ENCODE results near the gene EBNA1BP2. TPM values are rescaled to one million over a fixed set of nuclear protein-coding genes. Genes with fewer than 3 reads are reported as not detected.

The EBNA1BP2 gene
- total and polyA plus RNA-seq, 2 of the 13 experiments (the other 11 are each of a cell fraction or from before 2014, with no cell fraction given), result 27.1 to 102 TPM

DNA sequence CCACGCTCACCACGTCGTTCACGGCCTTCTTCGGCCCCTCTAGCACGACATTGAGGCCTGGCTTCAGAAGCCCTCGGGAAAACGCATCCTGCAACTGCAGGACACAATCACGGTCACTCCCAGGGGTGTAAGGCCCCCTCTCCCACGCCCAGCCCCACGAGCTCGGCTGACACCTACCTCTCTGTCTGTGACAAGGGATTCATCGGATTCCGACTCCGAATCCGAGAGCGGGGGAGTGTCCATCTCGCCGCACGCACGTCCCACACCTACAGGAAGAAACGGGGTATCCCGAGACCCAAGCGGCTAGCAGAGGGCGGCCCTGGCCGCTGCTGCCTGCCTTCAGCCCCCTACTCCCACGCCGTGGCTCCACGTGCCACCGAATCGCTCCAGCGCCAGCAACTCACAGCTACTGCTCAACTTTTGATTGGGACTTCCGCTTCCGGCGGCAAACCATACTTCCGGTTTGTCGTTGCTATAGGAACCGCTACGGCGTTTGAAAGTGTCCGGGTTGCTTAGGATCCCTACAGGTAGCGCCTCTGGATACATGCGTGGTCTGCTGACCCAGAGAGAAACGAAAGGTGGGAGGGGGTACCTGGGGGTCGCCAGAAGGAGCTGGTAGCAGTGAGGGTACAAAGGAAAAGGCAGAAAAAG is at the start of gene EBNA1BP2, which contains the start of gene CFAP57 (continued):
- TF ChIP-seq SNAI1 (CRISPR knock-in tag; IDR thresholded peaks at IDR 0.05; ENCODE audit: borderline replicate concordance) (no peak), ZNF143 (CRISPR knock-in tag; IDR thresholded peaks at IDR 0.05) (peak; percentile 47; the same call in 1 of the 2 replicates), DR1 (CRISPR knock-in tag; IDR thresholded peaks at IDR 0.05) (peak; percentile 35; the same call in 1 of the 2 replicates), SMAD3 (CRISPR knock-in tag; IDR thresholded peaks at IDR 0.05) (peak; percentile 50; the same call in 1 of the 2 replicates), ZFP37 (CRISPR knock-in tag; IDR thresholded peaks at IDR 0.05; ENCODE audit: borderline replicate concordance) (no peak; the same call in 1 of the 2 replicates), ASH2L (IDR thresholded peaks at IDR 0.05; ENCODE audit: insufficient read length, low read depth, low read length) (peak; percentile 86), IKZF4 (CRISPR knock-in tag; IDR thresholded peaks at IDR 0.05; ENCODE audit: borderline replicate concordance, low read depth, not compliant biosample characterization) (no peak), WIZ (CRISPR knock-in tag; IDR thresholded peaks at IDR 0.05) (peak; percentile 21; the same call in 1 of the 2 replicates), HOXA5 (CRISPR knock-in tag; IDR thresholded peaks at IDR 0.05) (peak; percentile 67; the same call in 1 of the 2 replicates), ZNF24 (IDR thresholded peaks at IDR 0.05) (no peak), GABPB1 (CRISPR knock-in tag; IDR thresholded peaks at IDR 0.05) (peak; percentile 97), PHF5A (CRISPR knock-in tag; IDR thresholded peaks at IDR 0.05; ENCODE audit: low read depth, unreplicated experiment) (no peak), PHF20 (CRISPR knock-in tag; IDR thresholded peaks at IDR 0.05) (peak; percentile 84)
- TF ChIP-seq, protein P1, sequence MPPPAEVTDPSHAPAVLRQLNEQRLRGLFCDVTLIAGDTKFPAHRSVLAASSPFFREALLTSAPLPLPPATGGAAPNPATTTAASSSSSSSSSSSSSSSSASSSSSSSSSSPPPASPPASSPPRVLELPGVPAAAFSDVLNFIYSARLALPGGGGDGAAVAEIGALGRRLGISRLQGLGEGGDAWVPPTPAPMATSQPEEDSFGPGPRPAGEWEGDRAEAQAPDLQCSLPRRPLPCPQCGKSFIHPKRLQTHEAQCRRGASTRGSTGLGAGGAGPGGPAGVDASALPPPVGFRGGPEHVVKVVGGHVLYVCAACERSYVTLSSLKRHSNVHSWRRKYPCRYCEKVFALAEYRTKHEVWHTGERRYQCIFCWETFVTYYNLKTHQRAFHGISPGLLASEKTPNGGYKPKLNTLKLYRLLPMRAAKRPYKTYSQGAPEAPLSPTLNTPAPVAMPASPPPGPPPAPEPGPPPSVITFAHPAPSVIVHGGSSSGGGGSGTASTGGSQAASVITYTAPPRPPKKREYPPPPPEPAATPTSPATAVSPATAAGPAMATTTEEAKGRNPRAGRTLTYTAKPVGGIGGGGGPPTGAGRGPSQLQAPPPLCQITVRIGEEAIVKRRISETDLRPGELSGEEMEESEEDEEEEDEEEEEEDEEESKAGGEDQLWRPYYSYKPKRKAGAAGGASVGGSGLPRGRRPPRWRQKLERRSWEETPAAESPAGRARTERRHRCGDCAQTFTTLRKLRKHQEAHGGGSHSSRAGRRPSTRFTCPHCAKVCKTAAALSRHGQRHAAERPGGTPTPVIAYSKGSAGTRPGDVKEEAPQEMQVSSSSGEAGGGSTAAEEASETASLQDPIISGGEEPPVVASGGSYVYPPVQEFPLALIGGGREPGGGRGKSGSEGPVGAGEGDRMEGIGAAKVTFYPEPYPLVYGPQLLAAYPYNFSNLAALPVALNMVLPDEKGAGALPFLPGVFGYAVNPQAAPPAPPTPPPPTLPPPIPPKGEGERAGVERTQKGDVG (CRISPR knock-in tag; IDR thresholded peaks at IDR 0.05; ENCODE audit: borderline replicate concordance), result peak; percentile 56; the same call in 1 of the 2 replicates
- TF ChIP-seq, protein P2, sequence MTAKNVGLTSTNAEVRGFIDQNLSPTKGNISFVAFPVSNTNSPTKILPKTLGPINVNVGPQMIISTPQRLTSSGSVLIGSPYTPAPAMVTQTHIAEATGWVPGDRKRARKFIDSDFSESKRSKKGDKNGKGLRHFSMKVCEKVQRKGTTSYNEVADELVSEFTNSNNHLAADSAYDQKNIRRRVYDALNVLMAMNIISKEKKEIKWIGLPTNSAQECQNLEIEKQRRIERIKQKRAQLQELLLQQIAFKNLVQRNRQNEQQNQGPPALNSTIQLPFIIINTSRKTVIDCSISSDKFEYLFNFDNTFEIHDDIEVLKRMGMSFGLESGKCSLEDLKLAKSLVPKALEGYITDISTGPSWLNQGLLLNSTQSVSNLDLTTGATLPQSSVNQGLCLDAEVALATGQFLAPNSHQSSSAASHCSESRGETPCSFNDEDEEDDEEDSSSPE (CRISPR knock-in tag; IDR thresholded peaks at IDR 0.05), result no peak
- TF ChIP-seq, protein P3, sequence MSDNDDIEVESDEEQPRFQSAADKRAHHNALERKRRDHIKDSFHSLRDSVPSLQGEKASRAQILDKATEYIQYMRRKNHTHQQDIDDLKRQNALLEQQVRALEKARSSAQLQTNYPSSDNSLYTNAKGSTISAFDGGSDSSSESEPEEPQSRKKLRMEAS (IDR thresholded peaks at IDR 0.05), result peak; percentile 97
- TF ChIP-seq, protein P4, sequence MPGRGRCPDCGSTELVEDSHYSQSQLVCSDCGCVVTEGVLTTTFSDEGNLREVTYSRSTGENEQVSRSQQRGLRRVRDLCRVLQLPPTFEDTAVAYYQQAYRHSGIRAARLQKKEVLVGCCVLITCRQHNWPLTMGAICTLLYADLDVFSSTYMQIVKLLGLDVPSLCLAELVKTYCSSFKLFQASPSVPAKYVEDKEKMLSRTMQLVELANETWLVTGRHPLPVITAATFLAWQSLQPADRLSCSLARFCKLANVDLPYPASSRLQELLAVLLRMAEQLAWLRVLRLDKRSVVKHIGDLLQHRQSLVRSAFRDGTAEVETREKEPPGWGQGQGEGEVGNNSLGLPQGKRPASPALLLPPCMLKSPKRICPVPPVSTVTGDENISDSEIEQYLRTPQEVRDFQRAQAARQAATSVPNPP (CRISPR knock-in tag; IDR thresholded peaks at IDR 0.05), result no peak
